Peyer's patch (tissue), 4 donors: ENCODE data around the gene ETV6.

Source experiments
- CTCF ChIP-seq, 6 experiments: fragments of 450-650 bp in 4 of 6; fragments of 200-600 bp in 2 of 6; sonication (generic) in 1 of 6; IDR thresholded peaks; one replicate each; pipeline ENCODE4 v1.5.1; 2017 to 2019; ENCODE audit warnings: antibody characterized with exemption in 6 of 6, mild to moderate bottlenecking in 3 of 6, moderate library complexity in 1 of 6
- POLR2A ChIP-seq, 2 donors: fragments of 450-650 bp; IDR thresholded peaks; one replicate each; pipeline ENCODE4 v1.5.1; 2017; ENCODE audit warnings: antibody characterized with exemption in 2 of 2, mild to moderate bottlenecking in 2 of 2, moderate library complexity in 2 of 2

DNA sequence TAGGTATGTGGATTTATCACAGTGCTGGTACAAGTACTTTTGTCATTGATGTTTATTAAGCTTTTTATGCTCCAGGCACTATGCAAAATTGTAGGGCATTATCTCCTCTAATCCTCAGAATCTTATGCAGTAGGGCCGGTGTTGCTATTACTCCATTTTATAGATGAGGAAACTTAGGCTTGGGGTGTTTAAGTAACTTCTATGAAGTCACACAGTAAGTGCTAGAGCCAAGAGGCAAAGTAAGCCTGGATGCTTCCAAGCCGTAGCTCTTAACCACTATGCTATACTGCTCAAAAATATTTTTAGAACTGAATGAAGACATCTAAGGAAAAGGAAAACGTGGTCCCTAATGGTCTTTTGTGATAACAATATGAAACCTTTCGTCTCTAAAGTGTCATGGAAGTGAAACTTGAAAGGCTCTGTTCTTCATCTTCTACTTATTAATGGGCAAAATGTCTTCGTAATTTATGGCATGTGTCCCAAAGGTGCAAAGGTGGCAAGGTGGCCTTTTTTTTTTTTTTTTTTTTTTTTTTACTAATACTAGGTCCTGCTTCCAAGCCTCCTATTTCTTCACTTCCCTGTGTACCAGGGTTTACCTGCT is 85.2 kb downstream of the ETV6 start:
- TF ChIP-seq CTCF (IDR thresholded peaks at IDR 0.05): no peak
- TF ChIP-seq POLR2A (IDR thresholded peaks at IDR 0.05): no peak
